HepG2 (cell line): ENCODE measurements around the gene LSM2. TPM values are rescaled to one million over a fixed set of nuclear protein-coding genes. Genes with fewer than 3 reads are reported as not detected.

ENCODE experiments used
- ASH2L ChIP-seq: fragments of 300-600, 200-600 bp; sonication (generic); IDR thresholded peaks from 2 replicates; pipeline ENCODE4 v1.7.0; 2017; ENCODE audit warnings: low read depth, mild to moderate bottlenecking, moderate library complexity, mixed read lengths, low read length; ENCODE audit not compliant: insufficient read length
- CHCHD3 ChIP-seq: sonication (generic); formaldehyde crosslinking; IDR thresholded peaks from 2 replicates; pipeline ENCODE4 v1.8.0; 2022; ENCODE audit warnings: mild to moderate bottlenecking, missing genetic modification reagents, moderate library complexity
- E2F1 ChIP-seq: sonication (generic); formaldehyde crosslinking; IDR thresholded peaks from 2 replicates; pipeline ENCODE4 v1.5.0; 2020; ENCODE audit warnings: missing genetic modification reagents
- GPN1 ChIP-seq: sonication (generic); formaldehyde crosslinking; IDR thresholded peaks from 2 replicates; pipeline ENCODE4 v1.5.1; 2020; ENCODE audit warnings: missing genetic modification reagents, borderline replicate concordance
- HNF4A ChIP-seq: sonication (generic); formaldehyde crosslinking; IDR thresholded peaks from 2 replicates; pipeline ENCODE4 v1.4.0; 2020; ENCODE audit warnings: missing genetic modification reagents
- KAT7 ChIP-seq: IDR thresholded peaks from 2 replicates; pipeline ENCODE4 v1.6.1; 2018; ENCODE audit warnings: borderline replicate concordance, missing compliant biosample characterization
- MEIS2 ChIP-seq: sonication (generic); formaldehyde crosslinking; IDR thresholded peaks from 2 replicates; pipeline ENCODE4 v1.9.0; 2021; ENCODE audit warnings: mild to moderate bottlenecking, missing genetic modification reagents
- MTA1 ChIP-seq: sonication (generic); formaldehyde crosslinking; IDR thresholded peaks from 2 replicates; pipeline ENCODE4 v1.4.0; 2020; ENCODE audit warnings: missing genetic modification reagents, mild to moderate bottlenecking, borderline replicate concordance
- PRDM10 ChIP-seq: sonication (generic); formaldehyde crosslinking; IDR thresholded peaks from 2 replicates; pipeline ENCODE4 v1.4.0; 2020; ENCODE audit warnings: low read depth, missing genetic modification reagents
- RARA ChIP-seq: IDR thresholded peaks from 2 replicates; pipeline ENCODE4 v1.6.1; 2016; ENCODE audit warnings: missing genetic modification reagents, missing compliant biosample characterization
- RFX5 ChIP-seq: IDR thresholded peaks from 2 replicates; pipeline ENCODE4 v1.6.1; 2011; ENCODE audit warnings: low read depth, low read length, improper control_type of control experiment
- SMYD3 ChIP-seq: sonication (generic); formaldehyde crosslinking; IDR thresholded peaks from 2 replicates; pipeline ENCODE4 v1.8.1; 2023; ENCODE audit warnings: mild to moderate bottlenecking, missing genetic modification reagents
- STAT5B ChIP-seq: sonication (generic); formaldehyde crosslinking; IDR thresholded peaks from 2 replicates; pipeline ENCODE4 v1.4.0; 2020; ENCODE audit warnings: missing genetic modification reagents
- USF2 ChIP-seq, 2 experiments: sonication (generic) in 1 of 2; formaldehyde crosslinking in 1 of 2; IDR thresholded peaks; 2 replicates each; pipeline versions ENCODE4 v1.5.1 to v1.6.1; 2011 to 2020; ENCODE audit warnings: borderline replicate concordance in 1 of 2, low read depth in 1 of 2, low read length in 1 of 2, mild to moderate bottlenecking in 1 of 2, missing genetic modification reagents in 1 of 2, moderate library complexity in 1 of 2
- ZBTB49 ChIP-seq: sonication (generic); formaldehyde crosslinking; IDR thresholded peaks from 2 replicates; pipeline ENCODE4 v1.4.0; 2020; ENCODE audit warnings: missing genetic modification reagents, borderline replicate concordance
- ZMYM4 ChIP-seq: sonication (generic); formaldehyde crosslinking; IDR thresholded peaks from 2 replicates; pipeline ENCODE4 v1.8.1; 2023; ENCODE audit warnings: mild to moderate bottlenecking, missing genetic modification reagents
- ZNF616 ChIP-seq: sonication (generic); formaldehyde crosslinking; IDR thresholded peaks from 2 replicates; pipeline ENCODE4 v1.5.0; 2020; ENCODE audit warnings: low read depth, mild to moderate bottlenecking, missing genetic modification reagents
- ZNF691 ChIP-seq: sonication (generic); formaldehyde crosslinking; IDR thresholded peaks from 2 replicates; pipeline ENCODE4 v1.4.0; 2020; ENCODE audit warnings: missing genetic modification reagents, low read depth, mild to moderate bottlenecking, borderline replicate concordance
- ZNF788 ChIP-seq: sonication (generic); formaldehyde crosslinking; IDR thresholded peaks from 2 replicates; pipeline ENCODE4 v1.5.0; 2020; ENCODE audit warnings: mild to moderate bottlenecking, missing genetic modification reagents, borderline replicate concordance
- ZSCAN9 ChIP-seq: IDR thresholded peaks from 2 replicates; pipeline ENCODE4 v1.6.1; 2016; ENCODE audit warnings: borderline replicate concordance
- polyA plus RNA-seq, 8 experiments: library from polyadenylated mRNA; depleted of rRNA in 3 of 8; stranded (reverse) in 7 of 8; unstranded in 1 of 8; fragments of >200 nt; fragmentation: Illumina TruSeq in 4 of 8; extraction: Trizol in 4 of 8; gene quantifications; 2 replicates each; pipeline versions ENCODE4 v1.2.1 to v1.2.3, GENCODE V29; 2011 to 2016; ENCODE audit warnings: low read depth in 4 of 8, missing spikeins in 1 of 8, mixed read lengths in 1 of 8; ENCODE audit not compliant: insufficient read depth in 1 of 8
- total RNA-seq, 5 experiments: library from RNA; depleted of rRNA; stranded (reverse); fragments of >200 nt; fragmentation: Illumina TruSeq; extraction: Trizol; gene quantifications; 2 replicates each; pipeline ENCODE4 v1.2.3, GENCODE V29; 2016; ENCODE audit warnings: low read depth in 1 of 5

The LSM2 gene
- total and polyA plus RNA-seq, 2 of the 13 experiments (the other 11 are each of a cell fraction or from before 2014, with no cell fraction given): 69.4 to 90.5 TPM

- TF ChIP-seq SMYD3 (no peak), STAT5B (CRISPR knock-in tag) (no peak), ASH2L (peak; percentile 73), ZSCAN9 (CRISPR knock-in tag) (no peak), E2F1 (0 out of 2 replicates have a peak, but pooled peaks have one; percentile 51), MEIS2 (no peak), CHCHD3 (CRISPR knock-in tag) (no peak), KAT7 (no peak), MTA1 (CRISPR knock-in tag) (no peak), HNF4A (CRISPR knock-in tag) (peak; percentile 49), GPN1 (CRISPR knock-in tag) (no peak), ZMYM4 (CRISPR knock-in tag) (no peak), RARA (no peak), ZNF788 (CRISPR knock-in tag) (no peak), RFX5 (no peak), ZNF691 (CRISPR knock-in tag) (no peak), ZNF616 (CRISPR knock-in tag) (no peak), ZBTB49 (CRISPR knock-in tag) (no peak), USF2 (IDR thresholded peaks at IDR 0.05; ENCODE audit: low read depth, low read length) (no peak), USF2 (CRISPR knock-in tag; IDR thresholded peaks at IDR 0.05; ENCODE audit: borderline replicate concordance) (no peak), PRDM10 (CRISPR knock-in tag) (peak; percentile 50)
Measured at GRCh38 chr6:31819871-31820299, 13.1 kb upstream of the LSM2 start (continued).
